Choroid plexus epithelial cell (primary cell): Measurements from ENCODE around the gene PARD3B.

Experiments used
- DNase-seq: peaks from one replicate; pipeline ENCODE4 v3.0.0-alpha.2; 2010; ENCODE audit warnings: low read depth
- H3K4me3 ChIP-seq: 2 replicates; pipeline ENCODE4 v1.5.1; 2011; ENCODE audit warnings: low read depth, mild to moderate bottlenecking, control low read depth, low read length, moderate library complexity
- TF ChIP-seq, protein P1 (sequence below): conservative IDR thresholded peaks from 2 replicates; pipeline ENCODE4 v1.5.1; 2011; ENCODE audit warnings: low read depth, mild to moderate bottlenecking, control low read depth, inconsistent platforms, low read length, moderate library complexity

PARD3B gene

DNA sequence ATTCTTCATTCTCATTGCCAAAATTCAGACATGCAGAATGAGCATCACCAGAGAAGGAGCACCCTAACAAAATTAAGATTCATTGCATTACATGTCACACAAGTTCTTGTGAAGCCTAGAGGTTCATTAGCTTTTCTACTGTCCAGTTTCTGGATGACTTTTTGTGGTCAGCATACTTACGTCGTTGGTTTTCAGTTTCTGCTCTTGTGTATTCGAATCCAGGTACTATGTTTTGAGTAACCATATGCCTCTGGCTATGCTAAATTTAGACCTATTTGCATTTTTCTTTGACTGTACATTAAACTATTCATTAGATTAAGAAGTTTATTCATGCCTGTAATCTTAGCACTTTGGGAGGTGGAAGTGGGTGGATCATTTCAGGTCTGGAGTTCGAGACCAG lies 251.3 kb downstream of the PARD3B start:
- TF ChIP-seq, protein P1, sequence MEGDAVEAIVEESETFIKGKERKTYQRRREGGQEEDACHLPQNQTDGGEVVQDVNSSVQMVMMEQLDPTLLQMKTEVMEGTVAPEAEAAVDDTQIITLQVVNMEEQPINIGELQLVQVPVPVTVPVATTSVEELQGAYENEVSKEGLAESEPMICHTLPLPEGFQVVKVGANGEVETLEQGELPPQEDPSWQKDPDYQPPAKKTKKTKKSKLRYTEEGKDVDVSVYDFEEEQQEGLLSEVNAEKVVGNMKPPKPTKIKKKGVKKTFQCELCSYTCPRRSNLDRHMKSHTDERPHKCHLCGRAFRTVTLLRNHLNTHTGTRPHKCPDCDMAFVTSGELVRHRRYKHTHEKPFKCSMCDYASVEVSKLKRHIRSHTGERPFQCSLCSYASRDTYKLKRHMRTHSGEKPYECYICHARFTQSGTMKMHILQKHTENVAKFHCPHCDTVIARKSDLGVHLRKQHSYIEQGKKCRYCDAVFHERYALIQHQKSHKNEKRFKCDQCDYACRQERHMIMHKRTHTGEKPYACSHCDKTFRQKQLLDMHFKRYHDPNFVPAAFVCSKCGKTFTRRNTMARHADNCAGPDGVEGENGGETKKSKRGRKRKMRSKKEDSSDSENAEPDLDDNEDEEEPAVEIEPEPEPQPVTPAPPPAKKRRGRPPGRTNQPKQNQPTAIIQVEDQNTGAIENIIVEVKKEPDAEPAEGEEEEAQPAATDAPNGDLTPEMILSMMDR = no peak
- DNase-seq = no peak
- H3K4me3 ChIP-seq = no peak overlapping the region

DNA sequence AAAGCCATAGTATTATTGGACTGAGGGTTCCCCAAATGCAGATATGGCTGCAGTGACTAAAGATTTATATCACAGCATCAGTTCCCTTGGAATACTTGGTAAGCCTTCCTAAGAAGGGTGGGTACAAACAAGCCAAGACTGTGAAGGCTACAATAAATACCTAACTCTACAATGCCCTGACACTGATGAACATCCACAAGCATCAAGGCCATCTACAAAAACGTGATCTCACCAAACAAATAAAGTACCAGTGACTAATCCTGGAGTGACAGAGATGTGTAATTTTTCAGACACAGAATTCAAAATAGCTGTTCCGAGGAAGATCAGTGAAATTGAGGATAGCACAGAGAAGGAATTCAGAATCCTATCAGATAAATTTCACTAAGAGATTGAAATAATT lies 254.5 kb downstream of the PARD3B start:
- no peak overlapping the region for H3K4me3 ChIP-seq
- DNase-seq = no peak
- TF ChIP-seq, protein P1 = no peak

DNA sequence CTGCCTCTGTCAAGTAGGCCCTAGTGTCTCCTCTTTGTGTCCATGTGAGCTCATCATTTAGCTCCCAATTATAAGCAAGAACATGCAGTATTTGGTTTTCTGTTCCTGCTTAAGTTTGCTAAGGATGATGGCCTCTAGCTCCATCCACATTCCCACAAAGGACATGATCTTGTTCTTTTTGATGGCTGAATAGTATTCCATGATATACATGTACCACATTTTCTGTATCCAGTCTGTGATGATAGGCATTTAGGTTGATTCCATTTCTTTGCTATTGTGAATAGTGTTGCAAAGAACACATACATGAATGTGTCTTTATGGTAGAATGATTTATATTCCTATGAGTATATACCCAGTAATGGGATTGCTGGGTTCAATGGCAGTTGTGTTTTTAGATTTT lies 263.2 kb downstream of the PARD3B start:
- H3K4me3 ChIP-seq = no peak overlapping the region
- DNase-seq = no peak
- TF ChIP-seq, protein P1 = no peak

DNA sequence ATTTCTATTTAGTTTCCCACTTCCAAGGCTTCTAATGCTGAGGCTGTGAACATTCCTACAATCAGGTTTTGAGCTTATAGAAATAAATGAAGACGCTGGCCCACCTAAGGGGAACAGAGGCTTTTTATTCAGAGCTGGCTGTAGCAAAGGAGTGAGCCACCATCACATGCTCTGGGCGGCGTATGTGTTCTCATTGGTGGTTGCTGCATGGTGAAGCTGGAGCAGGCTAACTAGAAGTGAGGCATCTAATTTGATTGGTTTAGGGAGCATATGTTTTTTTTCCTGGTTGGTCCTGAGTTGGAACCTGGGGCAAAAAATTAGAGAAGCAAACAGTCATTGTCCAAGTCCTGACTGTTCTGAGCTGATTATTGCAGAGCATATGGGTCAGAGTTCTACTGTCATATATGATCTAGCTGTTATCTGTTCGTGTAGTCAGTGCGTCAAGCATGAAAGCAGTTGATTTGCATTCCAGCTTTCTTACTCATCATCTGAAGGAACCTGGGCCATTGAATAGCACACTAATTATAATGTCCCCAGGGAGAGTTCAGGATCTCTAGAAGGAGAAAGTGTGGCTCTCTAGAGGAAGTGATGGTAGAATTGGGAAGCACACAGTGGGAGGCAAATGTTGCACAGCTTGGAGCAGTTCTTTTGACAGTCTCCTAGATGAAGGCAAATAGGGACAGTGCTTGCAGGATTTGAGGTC lies 279.6 kb downstream of the PARD3B start:
- TF ChIP-seq, protein P1 = no peak
- H3K4me3 ChIP-seq = no peak overlapping the region
- DNase-seq = peak; percentile 12

DNA sequence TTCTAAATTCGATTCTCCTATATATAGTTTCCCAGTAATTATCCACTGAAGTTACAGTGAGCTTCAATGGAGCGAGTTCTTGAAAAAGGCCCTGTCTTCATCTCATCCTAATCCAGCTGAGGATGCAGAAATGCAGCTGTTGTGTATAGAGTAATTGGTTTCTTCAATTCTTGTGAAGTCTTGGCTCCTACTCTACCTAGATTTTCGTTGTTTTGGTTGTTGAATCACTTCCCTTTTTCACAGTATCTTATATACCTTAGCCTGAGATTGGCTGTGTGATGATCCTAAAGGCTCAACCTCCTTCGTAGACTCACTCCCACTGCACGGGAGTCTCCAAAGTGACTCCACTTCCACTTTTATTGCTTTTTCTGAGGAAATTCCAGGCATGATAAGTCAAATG lies 280.4 kb downstream of the PARD3B start:
- no peak for DNase-seq
- TF ChIP-seq, protein P1 = no peak
- H3K4me3 ChIP-seq = no peak overlapping the region

DNA sequence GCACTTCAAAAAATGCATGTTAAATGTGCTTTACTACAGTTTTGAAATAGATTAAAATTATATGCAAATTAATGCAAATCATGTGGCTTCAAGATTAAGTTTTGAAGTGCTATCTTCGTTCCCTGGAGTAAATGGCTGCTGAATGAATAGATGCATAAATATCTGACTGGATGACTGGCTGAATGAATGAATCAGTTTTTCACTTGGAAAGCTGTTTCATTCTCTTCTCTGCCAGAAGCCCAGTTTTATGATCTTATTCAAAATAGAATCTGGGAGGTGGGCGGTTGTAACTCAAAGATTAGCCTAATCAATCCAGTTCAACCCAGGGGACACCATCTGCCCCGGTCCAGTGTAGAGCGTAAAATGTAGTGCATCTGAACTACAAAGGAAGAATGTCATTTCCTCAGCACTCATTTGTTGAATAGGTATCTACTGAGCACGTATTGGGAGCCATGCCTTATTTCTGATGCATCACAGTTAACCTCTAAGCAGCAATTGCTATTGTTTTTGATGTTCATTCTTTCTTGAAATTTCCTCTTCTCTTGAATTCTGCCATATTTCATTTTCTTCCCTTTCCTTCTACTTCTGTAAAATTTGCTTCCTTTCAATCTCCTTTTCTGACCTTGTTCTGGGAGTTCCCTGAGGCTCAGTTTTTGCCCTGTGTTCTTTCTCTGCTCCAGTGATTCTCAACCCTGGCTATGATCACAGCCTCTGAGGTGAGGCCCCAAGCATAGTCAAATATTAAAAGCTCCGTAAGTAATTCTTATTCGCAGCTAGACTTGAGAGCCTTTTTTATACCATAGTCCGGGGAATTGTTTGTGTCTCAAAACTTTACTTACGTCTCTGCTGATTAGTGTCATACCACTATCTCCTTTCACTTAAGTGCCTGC lies 282.7 kb downstream of the PARD3B start:
- no peak for DNase-seq
- no peak overlapping the region for H3K4me3 ChIP-seq
- TF ChIP-seq, protein P1 = no peak
